ENCODE results near the gene CCNB2.
"Not testable (repeated sequence)": the region's sequence is repeated elsewhere in the genome, so short reads cannot be mapped to it uniquely, and the experiment has no call there.

CCNB2 gene

DNA sequence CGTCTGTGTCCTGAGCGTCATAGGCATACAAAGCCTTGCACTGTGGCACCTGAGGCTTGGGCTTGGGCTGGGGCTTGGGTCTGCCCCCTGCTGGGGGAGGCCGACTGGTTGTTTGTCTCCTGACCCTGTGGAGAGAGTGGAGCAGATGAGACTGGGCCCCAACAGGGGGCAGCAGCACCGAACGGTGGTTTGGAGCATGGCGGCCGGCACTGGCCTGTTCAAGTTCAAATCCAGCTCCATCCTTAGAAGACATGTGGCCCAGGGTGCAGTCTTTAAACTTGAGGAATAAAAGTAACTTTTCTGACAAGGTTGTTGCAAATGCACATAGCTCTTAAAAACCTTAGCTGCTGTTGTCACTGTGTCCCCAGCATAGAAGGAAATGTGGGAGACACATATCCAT is 33.3 kb downstream of the CCNB2 start:
- no peak overlapping the region for H2AFZ ChIP-seq (ENCODE audit: low read depth, low read length)
- H3K4me2 ChIP-seq (ENCODE audit: low read length): no peak overlapping the region; the same call in 1 of the 2 replicates
- no peaks in the 10 kb centered on the region for H4K20me1 ChIP-seq (ENCODE audit: insufficient read depth, low read length)
- H3K27me3 ChIP-seq (ENCODE audit: low read depth, low read length): no peaks in the 10 kb centered on the region
- H3K27ac ChIP-seq (ENCODE audit: low read length): no peak overlapping the region
- H3K36me3 ChIP-seq (replicated peaks; ENCODE audit: low read depth, low read length): peaks cover 35% of the 10 kb centered on the region
- peaks cover 24% of the 10 kb centered on the region for H3K4me1 ChIP-seq (ENCODE audit: low read length)
- peak; percentile 90 for TF ChIP-seq CTCF (IDR thresholded peaks at IDR 0.05; ENCODE audit: low read depth, low read length)
- TF ChIP-seq EZH2phosphoT487 (IDR thresholded peaks at IDR 0.05; ENCODE audit: low read depth): no peak
- no peak overlapping the region for H3K9ac ChIP-seq (ENCODE audit: low read length)
- H3K4me3 ChIP-seq (ENCODE audit: low read length): no peak overlapping the region
- H3K9me3 ChIP-seq (ENCODE audit: insufficient read depth, low read length): no peaks in the 10 kb centered on the region
- H3K79me2 ChIP-seq (ENCODE audit: low read length): no peaks in the 10 kb centered on the region

DNA sequence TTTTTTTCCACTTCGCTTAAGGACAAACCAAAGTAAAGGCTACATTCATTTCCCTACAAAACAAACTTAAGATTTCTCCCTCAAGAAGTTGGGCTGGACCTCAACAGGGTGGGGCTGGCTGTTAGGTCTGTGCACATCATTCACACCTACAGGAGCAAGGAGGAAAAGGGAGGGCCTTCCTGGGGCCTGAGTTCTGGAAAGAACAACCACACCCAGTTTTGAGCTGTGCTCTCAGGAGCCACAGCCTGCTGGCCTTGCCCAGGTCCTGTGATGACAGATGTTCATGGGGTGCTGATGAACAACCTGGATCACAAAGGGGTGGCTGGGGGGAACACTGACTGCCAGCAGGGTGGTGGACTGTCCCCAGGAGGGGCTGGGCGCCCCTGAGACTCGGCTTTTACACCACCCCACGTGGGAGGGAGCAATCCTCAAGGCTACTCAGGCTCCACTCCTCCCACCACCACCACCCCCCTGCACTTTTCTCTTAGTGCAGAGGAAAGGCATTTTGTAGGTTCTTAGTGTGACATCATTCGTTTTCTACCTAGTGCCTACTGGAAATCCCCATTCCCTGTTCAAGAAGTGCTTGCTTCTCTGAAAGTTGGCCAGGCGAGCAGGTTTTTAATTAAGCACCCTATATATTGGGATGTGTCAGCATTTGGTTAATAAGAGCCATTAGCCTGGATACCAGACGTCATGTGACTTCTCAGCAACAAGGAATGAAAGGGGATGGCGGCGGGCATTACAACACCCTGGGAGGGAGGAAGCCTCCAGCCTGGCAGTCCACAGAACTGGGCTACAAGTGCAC is 35.7 kb downstream of the CCNB2 start:
- Histone ChIP-seq H3K36me3 (replicated peaks; ENCODE audit: low read depth, low read length) (peaks cover 15% of the 10 kb centered on the region), H3K9ac (ENCODE audit: low read length) (no peak overlapping the region), H3K4me3 (ENCODE audit: low read length) (no peak overlapping the region), H3K27me3 (ENCODE audit: low read depth, low read length) (no peaks in the 10 kb centered on the region), H3K4me1 (ENCODE audit: low read length) (peaks cover 24% of the 10 kb centered on the region), H3K9me3 (ENCODE audit: insufficient read depth, low read length) (no peaks in the 10 kb centered on the region), H3K79me2 (ENCODE audit: low read length) (no peaks in the 10 kb centered on the region), H4K20me1 (ENCODE audit: insufficient read depth, low read length) (no peaks in the 10 kb centered on the region), H2AFZ (ENCODE audit: low read depth, low read length) (no peak overlapping the region), H3K4me2 (ENCODE audit: low read length) (0 out of 2 replicates have a peak overlapping the region, but pooled peaks have one; percentile 12), H3K27ac (ENCODE audit: low read length) (peak overlapping the region; percentile 4; the same call in 1 of the 2 replicates)
- no peak for TF ChIP-seq EZH2phosphoT487 (IDR thresholded peaks at IDR 0.05; ENCODE audit: low read depth)
- TF ChIP-seq CTCF (IDR thresholded peaks at IDR 0.05; ENCODE audit: low read depth, low read length): no peak

DNA sequence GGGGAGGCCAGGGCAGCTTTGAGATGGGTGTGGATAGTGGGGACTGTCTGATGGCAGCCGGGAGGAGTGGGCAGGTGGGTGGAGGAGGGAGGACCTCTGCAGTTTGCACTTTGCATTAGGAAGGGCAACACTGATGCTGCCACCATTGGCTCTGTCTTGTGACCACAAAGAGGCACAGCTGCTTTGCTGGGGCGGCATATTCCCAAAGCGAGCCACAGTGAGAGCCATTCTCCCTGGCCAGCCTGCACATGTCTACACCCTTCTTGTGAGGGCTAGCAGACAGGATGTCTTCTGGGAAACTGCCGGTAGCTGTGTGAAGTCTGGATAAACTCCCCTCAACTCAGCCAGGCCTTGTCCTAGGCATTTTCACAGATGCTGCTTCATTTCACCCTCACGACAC is 38.3 kb downstream of the CCNB2 start:
- Histone ChIP-seq H2AFZ (ENCODE audit: low read depth, low read length) (no peak overlapping the region), H3K36me3 (replicated peaks; ENCODE audit: low read depth, low read length) (peaks cover 10% of the 10 kb centered on the region), H3K4me1 (ENCODE audit: low read length) (peaks cover 12% of the 10 kb centered on the region), H3K9me3 (ENCODE audit: insufficient read depth, low read length) (no peaks in the 10 kb centered on the region), H3K79me2 (ENCODE audit: low read length) (no peaks in the 10 kb centered on the region), H3K4me2 (ENCODE audit: low read length) (no peak overlapping the region), H3K4me3 (ENCODE audit: low read length) (no peak overlapping the region), H3K9ac (ENCODE audit: low read length) (no peak overlapping the region), H3K27me3 (ENCODE audit: low read depth, low read length) (no peaks in the 10 kb centered on the region), H3K27ac (ENCODE audit: low read length) (no peak overlapping the region), H4K20me1 (ENCODE audit: insufficient read depth, low read length) (no peaks in the 10 kb centered on the region)
- TF ChIP-seq CTCF (IDR thresholded peaks at IDR 0.05; ENCODE audit: low read depth, low read length) (no peak), EZH2phosphoT487 (IDR thresholded peaks at IDR 0.05; ENCODE audit: low read depth) (no peak)

DNA sequence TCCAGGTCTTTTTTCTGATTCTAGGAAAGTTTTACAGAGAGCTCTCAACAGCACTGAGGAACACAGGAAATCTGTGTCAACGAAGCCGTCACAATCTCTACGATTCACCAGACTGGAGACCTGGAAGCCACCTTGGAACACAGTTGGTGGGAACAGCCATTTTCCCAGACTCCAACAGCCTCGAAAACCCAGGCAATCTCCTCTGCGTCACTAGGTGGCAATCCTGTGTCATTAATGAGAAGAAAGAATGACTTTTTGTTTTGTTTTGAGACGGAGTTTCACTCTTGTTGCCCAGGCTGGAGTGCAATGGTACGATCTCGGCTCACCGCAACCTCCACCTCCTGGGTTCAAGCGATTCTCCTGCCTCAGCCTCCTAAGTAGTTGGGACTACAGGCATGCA is 39.6 kb downstream of the CCNB2 start:
- H3K4me2 ChIP-seq (ENCODE audit: low read length); H3K9ac ChIP-seq (ENCODE audit: low read length): not testable (repeated sequence)

More for the DNA sequence above, 39.6 kb downstream of the CCNB2 start:
- not testable (repeated sequence) for H4K20me1 ChIP-seq (ENCODE audit: insufficient read depth, low read length); H3K9me3 ChIP-seq (ENCODE audit: insufficient read depth, low read length); H3K27ac ChIP-seq (ENCODE audit: low read length); H3K36me3 ChIP-seq (replicated peaks; ENCODE audit: low read depth, low read length); H2AFZ ChIP-seq (ENCODE audit: low read depth, low read length); H3K79me2 ChIP-seq (ENCODE audit: low read length); H3K4me3 ChIP-seq (ENCODE audit: low read length); H3K27me3 ChIP-seq (ENCODE audit: low read depth, low read length)
- H3K4me1 ChIP-seq (ENCODE audit: low read length): peaks cover 11% of the 10 kb centered on the region
- peak; percentile 23; the same call in 1 of the 2 replicates for TF ChIP-seq CTCF (IDR thresholded peaks at IDR 0.05; ENCODE audit: low read depth, low read length)
